Skeletal muscle satellite cell (primary cell): ENCODE measurements around the gene SNRPF. TPM values are rescaled to one million over a fixed set of nuclear protein-coding genes. Genes with fewer than 3 reads are reported as not detected.
A peak's percentile ranks its signal among the peaks of the same experiment; 100 is the strongest.
"Not testable (repeated sequence)": the region's sequence is repeated elsewhere in the genome, so short reads cannot be mapped to it uniquely, and the experiment has no call there.

Experiments used
- H3K27me3 ChIP-seq: 2 replicates; pipeline ENCODE4 v1.7.0; 2013; ENCODE audit warnings: low read length; ENCODE audit not compliant: control insufficient read depth, insufficient read depth
- H3K36me3 ChIP-seq: 2 replicates; pipeline ENCODE4 v1.7.0; 2013; ENCODE audit warnings: mild to moderate bottlenecking, control low read depth, low read length; ENCODE audit not compliant: insufficient read depth
- H3K4me1 ChIP-seq: 2 replicates; pipeline ENCODE4 v1.7.0; 2013; ENCODE audit warnings: low read length; ENCODE audit not compliant: control insufficient read depth, insufficient read depth
- H3K4me2 ChIP-seq: 2 replicates; pipeline ENCODE4 v1.7.0; 2013; ENCODE audit warnings: mild to moderate bottlenecking, low read length
- H3K4me3 ChIP-seq: 2 replicates; pipeline ENCODE4 v1.7.0; 2013; ENCODE audit warnings: low read length
- H3K9ac ChIP-seq: 2 replicates; pipeline ENCODE4 v1.7.0; 2013; ENCODE audit warnings: mild to moderate bottlenecking, low read depth, low read length, moderate library complexity
- H3K9me3 ChIP-seq: replicated peaks from 2 replicates; pipeline ENCODE4 v1.7.0; 2013; ENCODE audit warnings: mild to moderate bottlenecking, control low read depth, low read length
- total RNA-seq: library from RNA; depleted of rRNA; stranded (reverse); fragments of >200 nt; gene quantifications from 2 replicates; pipeline ENCODE4 v1.2.3, GENCODE V29; 2012; rRNA removed

Gene SNRPF
- 8.7 and 12.2 TPM in 2 replicates for total RNA-seq

- Histone ChIP-seq H3K36me3 (peaks cover 26% of the 10 kb centered on the region), H3K27me3 (peaks cover 10% of the 10 kb centered on the region), H3K9me3 (no peaks in the 10 kb centered on the region), H3K4me1 (peaks cover 7% of the 10 kb centered on the region), H3K4me3 (peak within 1 kb of the TSS; percentile 84), H3K9ac (peak within 1 kb of the TSS; percentile 87), H3K4me2 (peak within 1 kb of the TSS; percentile 85)
Measured at GRCh38 chr12:95858451-95859343, at the start of gene SNRPF. Gene SNRPF (plus strand): TSS chr12:95858952. CDS start chr12:95859074, 122 bp downstream.

DNA sequence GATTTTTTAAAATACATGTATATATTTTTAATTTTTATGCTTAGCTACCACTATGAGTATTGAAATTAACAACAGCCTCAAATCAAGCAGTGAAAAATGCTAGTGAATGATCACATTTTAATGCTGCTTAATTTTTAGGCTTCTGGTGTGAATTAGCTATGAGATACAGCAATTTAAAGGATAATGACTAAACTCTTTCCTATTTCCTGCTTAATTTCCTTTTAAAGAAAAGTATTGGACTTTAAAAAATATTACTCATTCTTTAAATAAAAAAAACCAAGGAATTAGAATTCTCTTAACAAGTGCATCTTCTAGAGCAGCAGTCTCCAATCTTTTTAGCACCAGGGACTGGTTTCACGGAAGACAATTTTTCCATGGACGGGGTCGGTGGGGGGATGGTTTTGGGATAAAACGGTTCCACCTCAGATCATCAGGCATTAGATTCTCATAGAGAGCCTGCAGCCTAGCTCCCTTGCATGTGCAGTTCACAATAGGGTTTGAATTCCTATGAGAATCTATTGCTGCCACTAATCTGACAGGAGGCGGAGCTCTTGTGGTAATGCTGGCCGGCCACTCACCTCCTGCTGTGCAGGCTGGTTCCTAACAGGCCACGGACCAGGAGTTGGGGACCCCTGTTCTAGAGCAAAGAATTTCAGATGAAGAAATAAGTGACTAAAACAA, 49.6 kb upstream of the SNRPF start:
- H3K27me3 ChIP-seq = no peaks in the 10 kb centered on the region
- H3K9ac ChIP-seq = no peak overlapping the region
- H3K36me3 ChIP-seq = no peaks in the 10 kb centered on the region
- no peaks in the 10 kb centered on the region for H3K9me3 ChIP-seq
- no peak overlapping the region for H3K4me3 ChIP-seq
- no peak overlapping the region for H3K4me2 ChIP-seq
- H3K4me1 ChIP-seq = peaks cover 37% of the 10 kb centered on the region

- no peaks in the 10 kb centered on the region for H3K9me3 ChIP-seq
- H3K9ac ChIP-seq = no peak overlapping the region
- H3K4me1 ChIP-seq = peaks cover 25% of the 10 kb centered on the region
- no peaks in the 10 kb centered on the region for H3K27me3 ChIP-seq
- no peaks in the 10 kb centered on the region for H3K36me3 ChIP-seq
- H3K4me2 ChIP-seq = no peak overlapping the region
- H3K4me3 ChIP-seq = no peak overlapping the region
Measured at GRCh38 chr12:95810411-95810810, 48.3 kb upstream of the SNRPF start.

- not testable (repeated sequence) for H3K9me3 ChIP-seq, H3K9ac ChIP-seq, H3K4me3 ChIP-seq, H3K4me2 ChIP-seq, H3K27me3 ChIP-seq, H3K36me3 ChIP-seq
- peaks cover 12% of the 10 kb centered on the region for H3K4me1 ChIP-seq
Measured at GRCh38 chr12:95812155-95812554, 46.6 kb upstream of the SNRPF start.

- Histone ChIP-seq H3K9ac (no peak overlapping the region), H3K9me3 (no peaks in the 10 kb centered on the region), H3K36me3 (no peaks in the 10 kb centered on the region)
Measured at GRCh38 chr12:95815632-95816212, 43.0 kb upstream of the SNRPF start.

GRCh38 chr12:95820096-95820703, 38.6 kb upstream of the SNRPF start:
- Histone ChIP-seq H3K4me3 (no peak overlapping the region), H3K9me3 (no peaks in the 10 kb centered on the region), H3K9ac (no peak overlapping the region), H3K4me2 (no peak overlapping the region), H3K27me3 (peaks cover 21% of the 10 kb centered on the region), H3K36me3 (no peaks in the 10 kb centered on the region), H3K4me1 (no peaks in the 10 kb centered on the region)

More at GRCh38 chr12:95815632-95816212, 43.0 kb upstream of the SNRPF start:
- Histone ChIP-seq H3K4me1 (no peaks in the 10 kb centered on the region), H3K4me2 (no peak overlapping the region), H3K4me3 (no peak overlapping the region), H3K27me3 (no peaks in the 10 kb centered on the region)

DNA sequence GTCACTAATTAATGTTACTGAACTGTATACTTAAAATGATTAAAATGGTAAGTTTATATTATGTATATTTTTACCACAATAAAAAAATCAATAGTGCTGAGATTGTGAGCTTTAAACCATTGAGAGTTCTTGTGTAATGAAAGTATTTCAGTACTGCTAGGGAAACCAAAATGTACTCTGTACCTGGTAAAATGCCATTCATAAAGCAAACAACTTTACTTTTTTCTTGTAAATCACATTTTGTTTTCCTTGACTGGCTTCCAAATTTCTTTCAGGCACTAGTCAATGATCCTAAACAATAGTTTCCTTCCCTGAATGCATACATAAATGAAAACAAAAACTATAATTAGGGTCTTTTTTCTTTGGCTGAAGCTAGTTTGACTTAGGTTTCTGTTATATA, 29.4 kb upstream of the SNRPF start:
- no peaks in the 10 kb centered on the region for H3K36me3 ChIP-seq
- peaks cover 58% of the 10 kb centered on the region for H3K27me3 ChIP-seq
- H3K4me1 ChIP-seq = peaks cover 4% of the 10 kb centered on the region
- H3K9ac ChIP-seq = no peak overlapping the region
- no peaks in the 10 kb centered on the region for H3K9me3 ChIP-seq
- H3K4me2 ChIP-seq = no peak overlapping the region
- no peak overlapping the region for H3K4me3 ChIP-seq

GRCh38 chr12:95830335-95831089, 28.2 kb upstream of the SNRPF start:
- Histone ChIP-seq H3K36me3 (no peaks in the 10 kb centered on the region), H3K4me1 (peaks cover 4% of the 10 kb centered on the region), H3K27me3 (peaks cover 65% of the 10 kb centered on the region), H3K4me3 (no peak overlapping the region), H3K9ac (no peak overlapping the region), H3K9me3 (no peaks in the 10 kb centered on the region), H3K4me2 (no peak overlapping the region)

GRCh38 chr12:95834572-95834971, 24.2 kb upstream of the SNRPF start:
- peaks cover 61% of the 10 kb centered on the region for H3K27me3 ChIP-seq

GRCh38 chr12:95836185-95836609, 22.6 kb upstream of the SNRPF start:
- Histone ChIP-seq H3K4me3 (no peak overlapping the region), H3K4me2 (no peak overlapping the region), H3K9ac (no peak overlapping the region), H3K36me3 (no peaks in the 10 kb centered on the region), H3K9me3 (no peaks in the 10 kb centered on the region), H3K27me3 (peaks cover 46% of the 10 kb centered on the region), H3K4me1 (peaks cover 15% of the 10 kb centered on the region)

More at GRCh38 chr12:95834572-95834971, 24.2 kb upstream of the SNRPF start:
- Histone ChIP-seq H3K4me1 (peaks cover 15% of the 10 kb centered on the region), H3K9ac (no peak overlapping the region), H3K9me3 (no peaks in the 10 kb centered on the region), H3K36me3 (no peaks in the 10 kb centered on the region), H3K4me3 (no peak overlapping the region), H3K4me2 (no peak overlapping the region)
